ENCODE data around the gene ADRA2C.

The ADRA2C gene

DNA sequence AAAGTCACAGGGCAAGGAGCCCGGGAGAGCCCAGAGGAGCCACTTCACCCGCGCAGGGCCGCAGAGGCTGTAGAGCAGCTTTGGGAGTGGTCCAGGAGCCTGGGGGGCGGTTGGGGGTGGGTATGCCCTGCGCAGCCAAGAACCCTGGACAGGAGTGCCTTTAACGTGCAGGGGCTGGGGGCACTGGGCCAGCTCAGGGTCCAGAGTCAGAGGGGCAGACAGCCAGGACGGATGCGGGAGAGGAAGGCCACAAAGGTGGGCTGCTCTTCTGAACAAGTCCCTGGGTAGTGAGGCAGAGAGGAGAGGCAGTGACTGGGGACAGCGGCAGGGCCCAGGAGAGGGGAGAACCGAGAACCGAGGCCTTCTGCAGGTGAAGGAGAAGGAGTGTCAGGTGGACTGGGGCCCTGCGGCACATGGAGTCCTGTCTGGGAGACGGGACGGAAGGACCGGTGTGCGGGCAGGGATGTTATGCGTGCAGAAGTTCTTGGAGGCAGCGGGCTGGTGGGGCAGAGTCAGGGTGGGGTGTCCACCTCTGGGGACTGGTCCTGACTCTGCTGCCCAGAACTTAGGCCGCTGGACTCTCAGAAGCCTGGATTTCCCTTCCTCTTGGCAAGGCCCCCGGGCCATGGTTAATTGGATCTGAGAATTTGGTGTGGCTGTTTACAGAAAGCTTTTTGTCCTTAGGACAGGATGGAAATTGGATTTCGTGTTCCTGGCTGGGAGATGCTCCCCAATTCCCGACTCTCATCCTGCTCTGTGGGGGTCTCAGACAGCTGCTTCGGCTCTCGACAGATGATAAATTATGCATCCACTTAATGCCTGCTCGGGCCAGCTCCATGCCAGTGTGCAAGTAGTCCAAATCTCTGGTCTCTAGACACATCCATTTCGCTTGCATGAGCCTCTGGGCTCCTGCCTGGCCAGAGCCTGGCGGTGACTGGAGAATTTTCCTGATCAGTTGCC is 31.9 kb downstream of the ADRA2C start:
- DNase-seq (ENCODE audit: low spot score), result no peak

- DNase-seq (ENCODE audit: low spot score), result no peak
These were observed 33.3 kb downstream of the ADRA2C start for GRCh38 chr4:3799496-3799895.

GRCh38 chr4:3800351-3800750 is 34.2 kb downstream of the ADRA2C start:
- no peak for DNase-seq (ENCODE audit: low spot score)

DNA sequence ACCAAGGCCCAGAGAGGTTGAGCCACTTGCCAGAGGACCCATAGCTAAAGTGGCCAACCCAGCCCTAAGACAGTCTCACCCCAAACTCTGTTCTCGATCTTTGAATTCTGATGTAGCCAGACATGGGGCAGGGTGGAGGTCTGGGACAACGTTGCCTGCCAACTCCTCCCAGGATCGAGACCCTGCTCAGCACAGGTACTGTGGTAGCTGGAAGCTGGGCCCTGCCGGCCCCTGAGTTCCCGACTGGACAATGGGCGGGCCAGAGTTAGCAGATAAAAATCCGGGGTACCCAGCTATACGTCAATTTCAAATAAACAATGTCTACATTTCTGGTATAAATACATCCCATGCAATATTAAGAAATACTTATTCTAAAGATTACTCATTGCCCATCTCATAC is 35.3 kb downstream of the ADRA2C start:
- no peak for DNase-seq (ENCODE audit: low spot score)

- no peak for DNase-seq (ENCODE audit: low spot score)
These were observed 35.9 kb downstream of the ADRA2C start for GRCh38 chr4:3801931-3802550.

- no peak for DNase-seq (ENCODE audit: low spot score)
These were observed 36.6 kb downstream of the ADRA2C start for GRCh38 chr4:3802571-3803474.

- DNase-seq (ENCODE audit: low spot score), result no peak
These were observed 37.3 kb downstream of the ADRA2C start for GRCh38 chr4:3803475-3803847.

GRCh38 chr4:3803946-3804345 is 37.8 kb downstream of the ADRA2C start:
- DNase-seq (ENCODE audit: low spot score), result no peak

GRCh38 chr4:3805026-3805425 is 38.8 kb downstream of the ADRA2C start:
- no peak for DNase-seq (ENCODE audit: low spot score)

- DNase-seq (ENCODE audit: low spot score), result no peak
These were observed 39.5 kb downstream of the ADRA2C start for GRCh38 chr4:3805731-3806130.

DNA sequence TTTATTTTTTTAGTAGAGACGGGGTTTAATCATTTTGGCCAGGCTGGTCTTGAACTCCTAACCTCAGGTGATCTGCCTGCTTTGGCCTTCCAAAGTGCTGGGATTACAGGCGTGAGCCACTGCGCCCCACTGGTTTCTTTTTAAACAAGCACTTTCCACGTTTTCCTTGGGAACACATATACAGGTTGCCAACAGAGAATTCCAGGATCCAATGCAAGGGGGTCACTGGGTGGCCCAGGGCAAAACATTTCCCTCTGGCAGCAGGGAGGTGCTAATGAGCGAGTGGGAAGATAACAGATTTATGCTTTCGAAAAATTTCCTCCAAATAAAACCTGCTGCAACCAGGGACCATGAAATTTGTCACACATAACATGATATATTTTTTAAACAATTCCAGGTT is 41.1 kb downstream of the ADRA2C start:
- no peak for DNase-seq (ENCODE audit: low spot score)

- no peak for DNase-seq (ENCODE audit: low spot score)
These were observed 41.8 kb downstream of the ADRA2C start for GRCh38 chr4:3807822-3808496.

DNA sequence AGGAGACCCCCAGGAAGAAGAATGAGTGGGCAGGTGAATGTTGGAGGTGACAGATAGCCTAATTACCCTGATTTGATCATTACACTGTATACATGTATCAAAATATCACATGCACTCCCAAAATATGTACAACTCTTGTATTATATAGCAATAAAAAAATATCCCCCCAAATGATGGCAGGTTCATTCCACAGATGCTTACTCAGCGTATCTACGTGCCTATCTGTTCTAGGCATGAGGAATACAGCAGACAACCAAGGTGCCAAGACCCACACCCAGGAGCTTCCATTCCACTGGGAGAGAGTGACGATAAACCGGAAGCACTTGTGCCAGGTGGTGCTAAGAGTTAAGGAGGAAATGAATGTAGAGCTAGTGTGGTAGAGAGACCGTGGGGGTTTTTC is 42.4 kb downstream of the ADRA2C start:
- DNase-seq (ENCODE audit: low spot score), result no peak

- DNase-seq (ENCODE audit: low spot score), result no peak
These were observed 42.8 kb downstream of the ADRA2C start for GRCh38 chr4:3809028-3809427.

DNA sequence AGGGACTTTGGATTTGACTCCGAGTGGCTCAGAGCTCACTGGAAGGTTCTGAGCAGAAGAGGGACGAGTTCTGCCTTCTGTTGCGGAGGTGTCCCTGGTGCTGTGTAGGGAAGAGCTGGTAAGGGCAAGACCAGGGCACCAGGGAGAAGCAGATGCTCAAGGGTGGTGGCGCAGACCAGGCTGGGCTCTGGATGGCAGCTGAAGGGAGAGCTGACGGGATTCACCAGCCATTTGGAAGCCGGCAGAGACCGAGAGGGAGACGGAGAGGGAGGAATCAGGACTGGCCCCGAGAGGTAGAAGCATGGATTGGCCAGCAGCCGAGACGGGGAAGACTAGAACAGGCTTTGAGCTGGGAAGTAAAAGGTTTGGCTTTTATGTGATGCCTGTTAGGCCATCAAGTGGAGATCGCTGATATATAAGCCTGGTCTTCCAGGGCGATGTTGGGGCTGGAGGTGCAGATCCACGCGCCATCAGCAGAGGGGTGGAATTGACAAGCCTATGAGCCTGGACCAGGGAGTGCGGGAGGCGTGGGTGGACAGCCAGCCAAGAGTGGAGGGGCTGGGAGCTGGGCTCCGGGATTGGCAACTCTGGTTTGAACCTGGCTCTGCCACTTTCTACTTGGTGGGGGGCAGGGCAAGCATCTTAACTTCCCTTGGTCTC is 43.4 kb downstream of the ADRA2C start:
- no peak for DNase-seq (ENCODE audit: low spot score)

- no peak for DNase-seq (ENCODE audit: low spot score)
These were observed 44.0 kb downstream of the ADRA2C start for GRCh38 chr4:3810111-3810680.

DNA sequence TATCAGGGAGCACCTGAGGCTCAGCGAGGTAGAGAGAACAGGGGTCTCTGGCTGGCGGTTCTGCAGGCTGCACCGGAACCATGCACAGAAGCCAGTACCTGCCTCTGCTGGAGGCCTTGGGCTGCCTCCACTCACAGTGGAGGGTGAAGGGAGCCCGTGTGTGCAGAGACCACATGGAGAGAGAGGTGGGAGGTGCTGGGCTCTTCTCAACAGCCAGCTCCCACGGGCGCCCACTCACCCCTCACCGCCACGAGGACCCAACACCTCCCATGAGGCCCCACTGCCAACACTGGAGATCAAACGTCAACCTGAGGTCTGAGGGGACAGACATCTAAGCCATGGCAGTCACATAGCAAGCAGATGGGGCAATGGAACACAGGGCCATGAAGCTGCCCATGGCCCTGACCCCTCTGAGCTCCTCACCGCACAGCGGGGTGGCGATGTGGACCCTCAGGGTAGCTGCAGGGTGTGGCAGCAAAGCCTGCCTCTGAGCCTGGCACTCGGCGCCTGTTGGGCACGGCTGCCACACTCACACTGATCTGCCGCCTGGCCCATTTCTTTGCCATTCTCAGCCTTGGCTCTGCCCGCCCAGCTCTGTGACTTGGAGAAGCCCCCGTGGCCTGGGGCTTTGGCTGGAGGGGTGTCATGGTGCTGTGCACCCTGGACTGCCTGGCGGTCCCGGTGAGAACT is 44.8 kb downstream of the ADRA2C start:
- no peak for DNase-seq (ENCODE audit: low spot score)

DNA sequence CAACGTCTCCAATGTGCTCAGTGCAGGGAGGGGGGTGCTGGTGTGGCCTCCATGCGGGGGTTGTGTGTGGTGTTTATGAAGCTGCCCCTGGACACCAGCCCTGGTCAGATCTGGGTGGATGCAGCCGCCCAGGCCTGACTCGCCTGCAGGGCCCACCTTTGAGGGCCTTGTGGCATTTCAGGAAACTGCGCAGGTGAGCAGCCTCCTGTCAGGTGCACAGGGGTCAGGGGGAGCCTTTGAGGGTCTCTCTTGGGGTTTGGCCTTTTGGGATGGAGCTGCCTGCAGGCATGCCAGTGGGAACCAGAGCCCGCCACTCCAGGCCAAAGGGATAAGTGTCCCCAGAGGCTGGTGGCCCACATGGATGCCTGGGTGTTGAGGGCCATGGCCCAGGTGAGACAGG is 45.4 kb downstream of the ADRA2C start:
- DNase-seq (ENCODE audit: low spot score), result no peak

GRCh38 chr4:3812211-3812934 is 46.2 kb downstream of the ADRA2C start:
- DNase-seq (ENCODE audit: low spot score), result no peak

All from COLO829 (cell line).